NCI-H446 treated with DMSO at 0.1 percent for 48 hours (cell line): ENCODE results near the gene LYSMD1.
A peak's percentile ranks its signal among the peaks of the same experiment; 100 is the strongest.
"Not testable (repeated sequence)": the region's sequence is repeated elsewhere in the genome, so short reads cannot be mapped to it uniquely, and the experiment has no call there.

Experiments used
- DNase-seq: peaks from one replicate; lab custom pipeline; 2025; lab: John Stamatoyannopoulos, UW

The LYSMD1 gene

GRCh38 chr1:151165738-151166504 is at the start of gene LYSMD1, which contains the start of gene SCNM1:
LYSMD1 (minus strand) TSS chr1:151165902; CDS start chr1:151165258, 644 bp downstream.
SCNM1 (plus strand) TSS chr1:151166144; CDS start chr1:151166153, 9 bp downstream.
- DNase-seq: peak; percentile 96

- no peak for DNase-seq
Measured at GRCh38 chr1:151213560-151213959, 47.9 kb upstream of the LYSMD1 start.

- no peak for DNase-seq
Measured at GRCh38 chr1:151211972-151212705, 46.4 kb upstream of the LYSMD1 start.

DNA sequence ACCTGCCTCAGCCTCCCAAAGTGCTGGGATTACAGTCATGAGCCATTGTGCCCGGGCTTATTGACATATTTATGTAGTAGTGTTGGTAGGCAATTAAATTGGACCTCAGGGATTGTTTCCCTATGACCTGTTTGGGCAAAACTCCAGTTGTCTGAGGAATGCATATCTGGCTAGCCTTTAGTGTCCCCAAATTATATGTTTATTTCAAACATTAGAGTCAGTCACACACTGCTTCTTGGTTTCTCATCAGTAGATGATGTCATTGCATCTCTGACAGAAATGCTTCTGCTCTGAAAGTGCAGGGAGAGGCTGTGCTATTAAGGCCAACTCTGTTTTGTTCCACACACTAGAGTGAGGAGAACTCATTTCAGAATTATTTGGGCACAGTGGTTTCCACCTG is 45.1 kb upstream of the LYSMD1 start:
- no peak for DNase-seq

DNA sequence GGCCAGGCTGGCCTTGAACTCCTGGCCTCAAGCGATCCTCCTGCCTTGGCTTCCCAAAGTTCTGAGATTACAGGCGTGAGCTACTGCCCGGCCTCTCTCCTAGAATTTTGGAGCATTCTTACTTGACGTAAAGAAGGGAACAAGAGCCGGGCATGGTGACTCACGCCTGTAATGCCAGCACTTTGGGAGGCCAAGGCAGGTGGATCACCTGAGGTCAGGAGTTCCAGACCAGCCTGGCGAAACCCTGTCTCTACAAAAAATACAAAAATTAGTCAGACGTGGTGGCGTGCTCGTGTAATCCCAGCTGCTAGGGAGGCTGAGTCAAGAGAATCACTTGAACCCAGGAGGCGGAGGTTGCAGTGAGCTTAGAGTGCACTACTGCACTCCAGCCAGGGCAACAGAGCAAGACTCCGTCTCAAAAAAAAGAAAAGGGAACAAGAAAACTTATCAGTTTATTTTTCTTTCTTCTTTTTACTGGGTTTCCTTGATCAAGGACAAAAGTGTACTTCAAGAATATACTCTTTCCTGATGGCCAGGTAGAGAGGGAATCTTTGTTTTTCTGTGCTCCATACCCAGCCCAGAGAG is 39.8 kb upstream of the LYSMD1 start:
- not testable (repeated sequence) for DNase-seq

DNA sequence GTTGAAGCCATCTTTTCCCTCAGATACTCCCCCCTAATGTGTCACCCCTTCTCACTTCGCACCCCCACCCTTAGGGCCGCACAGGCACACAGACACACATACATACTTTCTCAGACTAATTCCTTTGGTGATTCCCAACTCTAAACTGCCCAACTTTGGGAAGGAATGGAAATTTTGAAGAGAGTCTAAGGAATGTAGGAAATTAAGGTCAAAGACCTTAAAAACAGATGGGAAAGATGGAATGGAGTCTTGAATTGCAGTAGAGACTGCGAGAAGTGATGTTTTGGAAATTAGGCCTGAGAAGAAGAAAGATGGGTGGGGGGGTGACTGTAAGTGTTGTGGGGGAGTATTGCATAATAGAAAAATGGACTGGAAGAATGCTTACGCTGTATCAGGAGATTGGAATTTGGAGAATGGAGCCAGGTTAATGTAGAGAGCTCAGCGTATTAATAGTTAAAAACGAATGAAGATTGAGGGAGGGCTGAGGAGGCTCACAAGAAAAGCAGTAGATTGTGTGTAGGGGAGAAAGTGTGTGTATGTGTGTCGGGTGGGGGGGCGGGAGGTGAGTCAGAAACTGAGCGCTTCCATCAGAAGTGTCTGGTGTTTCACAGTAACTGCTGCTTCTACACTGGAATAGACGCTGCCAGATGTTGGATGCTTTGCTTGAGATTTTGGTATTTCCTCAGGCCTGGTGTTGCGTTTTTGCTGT is 34.3 kb upstream of the LYSMD1 start:
- no peak for DNase-seq

- peak; percentile 95 for DNase-seq
Measured at GRCh38 chr1:151198254-151199127, 32.8 kb upstream of the LYSMD1 start, which contains the start of gene PIP5K1A. PIP5K1A (plus strand) TSS chr1:151198552; CDS start chr1:151198997, 445 bp downstream.

GRCh38 chr1:151197863-151198253 is 32.2 kb upstream of the LYSMD1 start:
- DNase-seq: no peak

DNA sequence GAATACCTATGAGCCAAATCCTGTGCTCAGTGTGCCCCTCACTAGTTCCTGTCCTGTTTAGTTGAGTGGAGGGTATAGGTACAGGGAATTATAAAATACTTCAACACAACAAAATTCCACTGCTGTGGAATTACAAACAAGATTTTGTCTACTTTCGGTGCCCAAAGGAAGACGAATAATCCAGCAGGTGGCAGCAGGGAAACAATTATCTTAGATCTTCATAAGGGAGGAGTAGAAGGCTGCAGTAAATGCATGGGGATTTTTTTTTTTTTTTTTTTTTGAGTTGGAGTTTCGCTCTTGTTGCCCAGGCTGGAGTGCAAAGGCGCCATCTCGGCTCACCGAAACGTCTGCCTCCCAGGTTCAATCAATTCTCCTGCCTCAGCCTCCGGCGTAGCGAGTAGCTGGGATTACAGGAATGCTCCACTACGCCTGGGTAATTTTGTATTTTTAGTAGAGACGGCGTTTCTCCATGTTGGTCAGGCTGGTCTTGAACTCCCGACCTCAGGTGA is 30.6 kb upstream of the LYSMD1 start:
- DNase-seq: peak; percentile 78

DNA sequence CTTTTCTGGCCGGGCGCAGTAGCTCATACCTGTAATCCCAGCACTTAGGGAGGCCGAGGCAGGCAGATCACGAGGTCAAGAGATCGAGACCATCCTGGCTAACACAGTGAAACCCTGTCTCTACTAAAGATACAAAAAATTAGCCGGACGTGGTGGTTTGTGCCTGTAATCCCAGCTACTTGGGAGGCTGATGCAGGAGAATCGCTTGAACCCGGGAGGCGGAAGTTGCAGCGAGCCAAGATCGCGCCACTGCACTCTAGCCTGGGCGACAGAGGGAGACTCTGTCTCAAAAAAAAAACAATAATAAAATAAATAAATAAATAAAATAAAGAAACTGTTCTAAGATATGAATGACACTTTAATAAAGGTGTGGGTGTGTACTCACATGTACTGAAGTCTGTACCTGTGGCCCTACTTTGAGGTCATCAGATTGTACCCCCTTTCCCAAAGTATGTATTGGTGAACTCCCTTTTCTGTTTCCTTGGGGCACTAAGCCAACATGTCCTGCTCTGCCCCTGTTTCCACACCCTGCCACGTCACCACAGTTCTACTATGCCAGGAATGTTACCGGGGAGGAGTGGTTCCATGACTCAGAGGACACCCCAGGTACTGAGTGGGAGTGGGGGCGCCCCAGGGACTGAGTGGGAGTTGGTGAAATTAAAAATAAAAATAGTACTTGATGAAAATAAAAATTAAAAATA is 29.3 kb upstream of the LYSMD1 start:
- DNase-seq: not testable (repeated sequence)

DNA sequence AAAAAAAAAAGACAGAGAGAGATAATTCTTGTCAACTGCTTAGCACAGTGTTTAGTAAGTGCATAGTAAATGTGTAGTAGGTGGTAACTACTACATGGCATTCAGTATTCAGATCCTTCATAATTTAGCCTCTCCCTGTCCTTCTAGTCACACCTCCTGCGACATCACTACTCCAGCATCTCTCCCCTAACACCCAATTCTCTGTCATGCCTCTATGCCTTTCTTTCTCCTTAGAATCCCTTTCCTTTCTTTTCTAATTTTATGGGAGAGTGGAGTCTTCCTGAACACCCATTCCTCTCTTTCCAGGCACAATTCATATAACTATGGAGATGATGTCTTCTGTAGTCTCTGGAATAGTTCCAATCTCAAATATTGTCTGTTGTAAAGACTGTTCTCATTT is 28.2 kb upstream of the LYSMD1 start:
- no peak for DNase-seq

DNA sequence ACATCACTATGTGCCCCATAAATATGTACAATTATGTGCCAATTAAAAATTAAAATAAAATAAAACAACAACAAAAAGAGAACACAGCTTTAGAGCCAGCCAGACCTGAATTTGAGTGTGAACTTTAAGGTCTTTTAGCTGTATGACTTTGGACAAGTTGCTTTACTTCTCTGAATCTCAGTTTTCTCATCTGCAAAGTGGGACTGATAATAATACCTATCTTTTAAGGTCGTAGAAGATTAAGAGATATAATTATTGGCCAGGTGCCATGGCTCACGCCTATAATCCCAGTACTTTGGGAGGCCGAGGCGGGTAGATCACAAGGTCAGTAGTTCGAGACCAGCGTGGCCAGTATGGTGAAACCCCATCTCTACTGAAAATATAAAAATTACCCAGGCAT is 27.6 kb upstream of the LYSMD1 start:
- no peak for DNase-seq

GRCh38 chr1:151192047-151192446 is 26.3 kb upstream of the LYSMD1 start:
- DNase-seq: no peak

DNA sequence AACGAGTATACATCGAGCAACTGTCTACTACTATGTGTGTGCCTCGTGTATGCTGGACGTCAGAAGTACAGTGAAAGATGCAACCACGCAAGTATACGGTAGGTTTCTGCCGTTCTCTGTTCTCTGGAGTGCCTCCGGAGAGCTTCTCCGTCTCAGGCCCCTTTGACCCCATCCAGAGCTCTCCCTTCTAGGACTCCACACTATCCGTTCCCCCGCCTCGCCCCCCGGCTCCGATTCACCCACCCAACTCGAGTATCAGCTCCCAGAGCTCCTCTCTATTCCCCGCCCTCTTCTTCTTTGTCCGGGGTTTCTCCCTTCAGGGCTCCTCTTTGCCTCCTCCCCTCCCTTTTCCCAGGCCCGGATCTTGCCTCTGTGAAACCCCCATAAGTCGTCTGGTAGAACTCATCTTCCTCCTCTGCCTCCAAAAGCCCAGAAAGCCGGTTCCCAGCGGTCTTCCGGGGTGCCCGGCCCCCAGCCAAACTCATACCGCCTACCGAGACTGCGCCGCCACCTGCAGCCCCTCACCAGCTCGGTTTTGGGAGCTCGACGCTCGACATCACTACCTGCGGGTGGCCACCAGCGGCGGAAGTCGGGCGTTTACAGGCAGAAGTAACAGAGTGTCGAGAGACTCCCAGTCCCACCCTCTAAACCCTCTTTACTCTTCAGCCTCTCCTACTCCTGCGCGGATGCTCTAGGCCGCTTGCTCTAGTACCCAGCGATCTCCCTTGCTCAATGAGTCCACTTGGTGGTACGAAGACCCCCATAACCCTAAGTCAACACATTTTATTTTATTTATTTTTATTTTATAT is 24.1 kb upstream of the LYSMD1 start, which contains the start of gene VPS72:
Gene VPS72, minus strand, starts transcription at position 561 of the 809 bp plus-strand sequence. Its CDS starts 76 bp downstream, at position 485.
- DNase-seq: peak; percentile 77

- not testable (repeated sequence) for DNase-seq
Measured at GRCh38 chr1:151188667-151189066, 23.0 kb upstream of the LYSMD1 start.

GRCh38 chr1:151187205-151187604 is 21.5 kb upstream of the LYSMD1 start:
- DNase-seq: no peak

DNA sequence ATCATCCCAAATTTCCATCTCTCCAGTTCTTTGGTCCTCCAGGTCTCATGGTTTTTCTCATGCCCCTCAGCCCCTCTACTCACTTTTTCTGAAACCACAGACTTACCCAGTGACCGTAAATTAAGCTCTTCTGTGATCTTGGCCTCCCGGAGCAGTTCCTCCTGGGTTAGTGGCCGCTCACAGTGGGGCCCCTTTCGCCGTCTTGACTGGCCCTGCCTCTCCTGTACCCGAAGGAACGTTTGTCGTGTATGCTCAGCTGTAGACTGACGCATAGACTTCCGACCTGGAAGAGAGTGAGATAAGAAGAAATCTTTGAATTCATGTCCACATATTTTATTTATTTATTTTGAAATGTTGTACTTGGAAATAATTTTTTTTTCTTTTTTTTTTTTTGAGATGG is 18.5 kb upstream of the LYSMD1 start:
- DNase-seq: no peak

- no peak for DNase-seq
Measured at GRCh38 chr1:151176514-151177045, 10.9 kb upstream of the LYSMD1 start.

- DNase-seq: no peak
Measured at GRCh38 chr1:151175863-151176262, 10.2 kb upstream of the LYSMD1 start, which contains the start of gene TMOD4. TMOD4 (minus strand) TSS chr1:151175981; CDS start chr1:151174875, 1,106 bp downstream.
